Vagina (tissue), 2 donors: ENCODE measurements around the gene SPR. TPM values are rescaled to one million over a fixed set of nuclear protein-coding genes. Genes with fewer than 3 reads are reported as not detected.

Experiments
- DNase-seq, 2 donors: peaks; one replicate each; pipeline ENCODE4 v3.0.0-alpha.2; 2017; ENCODE audit errors: extremely low spot score in 2 of 2
- H3K27ac ChIP-seq: fragments of 200-600 bp; sonication (generic); one replicate; pipeline ENCODE4 v1.5.1; 2019
- H3K27me3 ChIP-seq: fragments of 200-600 bp; sonication (generic); one replicate; pipeline ENCODE4 v1.5.1; 2019
- H3K36me3 ChIP-seq, 2 donors: fragments of 200-600 bp; sonication (generic); one replicate each; pipeline ENCODE4 v1.5.1; 2017 to 2019
- H3K4me1 ChIP-seq: fragments of 200-600 bp; sonication (generic); one replicate; pipeline ENCODE4 v1.5.1; 2019
- H3K4me3 ChIP-seq, 2 donors: fragments of 200-600 bp; sonication (generic); 1 replicate in 1 of 2; 2 replicates in 1 of 2; pipeline ENCODE4 v1.5.1; 2016 to 2019
- H3K9me3 ChIP-seq: fragments of 200-600 bp; sonication (generic); one replicate; pipeline ENCODE4 v1.5.1; 2019
- CTCF ChIP-seq, 3 experiments: fragments of 450-650 bp in 2 of 3; fragments of 200-600 bp in 1 of 3; sonication (generic) in 1 of 3; IDR thresholded peaks; one replicate each; pipeline ENCODE4 v1.5.1; 2017 to 2019; ENCODE audit warnings: antibody characterized with exemption in 3 of 3, mild to moderate bottlenecking in 2 of 3, moderate library complexity in 2 of 3
- POLR2A ChIP-seq, 2 donors: fragments of 450-650 bp; IDR thresholded peaks; one replicate each; pipeline ENCODE4 v1.6.1; 2017; ENCODE audit warnings: antibody characterized with exemption in 2 of 2, mild to moderate bottlenecking in 2 of 2, moderate library complexity in 2 of 2
- POLR2AphosphoS5 ChIP-seq, 2 donors: sonication (generic); formaldehyde crosslinking; IDR thresholded peaks; one replicate each; pipeline ENCODE4 v1.9.0; 2017; ENCODE audit warnings: antibody characterized with exemption in 2 of 2, mild to moderate bottlenecking in 2 of 2, low read depth in 1 of 2; ENCODE audit not compliant: insufficient read depth in 1 of 2
- intact Hi-C: fragments of 100-400 bp; cut with DNase I; formaldehyde crosslinking; loops from one replicate; pipeline ENCODE4 v1.15.1; 2023
- total RNA-seq: library from RNA; depleted of rRNA; stranded (reverse); fragments of >200 nt; gene quantifications from one replicate; pipeline ENCODE4 v1.2.3, GENCODE V29; 2016

The SPR gene
- total RNA-seq, 1 donor from 2014 or later, result 45.7 TPM

- H3K36me3 ChIP-seq, result no peaks in the 10 kb centered on the region
- H3K27me3 ChIP-seq, result peaks cover 16% of the 10 kb centered on the region
- no peak overlapping the region for H3K27ac ChIP-seq
- DNase-seq, result no peak
- peaks cover 19% of the 10 kb centered on the region for H3K4me1 ChIP-seq
- H3K4me3 ChIP-seq, result no peak overlapping the region
- intact Hi-C loops, result no loop called here
- no peak for TF ChIP-seq POLR2AphosphoS5 (IDR thresholded peaks at IDR 0.05; ENCODE audit: insufficient read depth in 1 of 2, low read depth in 1 of 2)
- no peak for TF ChIP-seq POLR2A (IDR thresholded peaks at IDR 0.05)
- TF ChIP-seq CTCF (IDR thresholded peaks at IDR 0.05), result no peak
- H3K9me3 ChIP-seq, result no peaks in the 10 kb centered on the region
Measured at GRCh38 chr2:72926811-72927465, 39.7 kb downstream of the SPR start.

GRCh38 chr2:72927619-72928550, 40.7 kb downstream of the SPR start:
- intact Hi-C loops, result no loop called here
- DNase-seq, result no peak
- TF ChIP-seq POLR2A (IDR thresholded peaks at IDR 0.05), result no peak
- no peak for TF ChIP-seq CTCF (IDR thresholded peaks at IDR 0.05)
- no peak for TF ChIP-seq POLR2AphosphoS5 (IDR thresholded peaks at IDR 0.05; ENCODE audit: insufficient read depth in 1 of 2, low read depth in 1 of 2)
- Histone ChIP-seq H3K36me3 (no peaks in the 10 kb centered on the region), H3K27ac (no peak overlapping the region), H3K9me3 (no peaks in the 10 kb centered on the region), H3K4me1 (peaks cover 19% of the 10 kb centered on the region), H3K27me3 (peaks cover 16% of the 10 kb centered on the region), H3K4me3 (no peak overlapping the region)

- H3K27me3 ChIP-seq, result peaks cover 12% of the 10 kb centered on the region
- no peaks in the 10 kb centered on the region for H3K9me3 ChIP-seq
- no peak for DNase-seq
- TF ChIP-seq POLR2A (IDR thresholded peaks at IDR 0.05) (no peak), CTCF (IDR thresholded peaks at IDR 0.05) (no peak), POLR2AphosphoS5 (IDR thresholded peaks at IDR 0.05; ENCODE audit: insufficient read depth in 1 of 2, low read depth in 1 of 2) (no peak)
- no peaks in the 10 kb centered on the region for H3K36me3 ChIP-seq
- intact Hi-C loops, result no loop called here
- H3K4me3 ChIP-seq, result no peak overlapping the region
- H3K27ac ChIP-seq, result no peak overlapping the region
- H3K4me1 ChIP-seq, result peaks cover 15% of the 10 kb centered on the region
Measured at GRCh38 chr2:72929010-72929409, 41.8 kb downstream of the SPR start.

- Histone ChIP-seq H3K9me3 (no peaks in the 10 kb centered on the region), H3K27ac (no peak overlapping the region), H3K27me3 (no peaks in the 10 kb centered on the region), H3K4me1 (no peaks in the 10 kb centered on the region), H3K36me3 (no peaks in the 10 kb centered on the region), H3K4me3 (no peak overlapping the region)
- DNase-seq, result no peak
- no peak for TF ChIP-seq CTCF (IDR thresholded peaks at IDR 0.05)
- no peak for TF ChIP-seq POLR2AphosphoS5 (IDR thresholded peaks at IDR 0.05; ENCODE audit: insufficient read depth in 1 of 2, low read depth in 1 of 2)
- no peak for TF ChIP-seq POLR2A (IDR thresholded peaks at IDR 0.05)
- intact Hi-C loops, result no loop called here
Measured at GRCh38 chr2:72931280-72931910, 44.2 kb downstream of the SPR start.
